Fibroblast of mammary gland (primary cell): ENCODE results near the gene TXNDC16.
A peak's percentile ranks its signal among the peaks of the same experiment; 100 is the strongest.
"Not testable (repeated sequence)": the region's sequence is repeated elsewhere in the genome, so short reads cannot be mapped to it uniquely, and the experiment has no call there.

Experiments
- DNase-seq: peaks from one replicate; pipeline ENCODE4 v3.0.0-alpha.2; 2010; ENCODE audit warnings: low read depth
- H3K4me3 ChIP-seq: 2 replicates; pipeline ENCODE4 v1.5.1; 2011; ENCODE audit warnings: low read depth, mild to moderate bottlenecking, low read length, moderate library complexity; ENCODE audit not compliant: control insufficient read depth
- CTCF ChIP-seq: conservative IDR thresholded peaks from 2 replicates; pipeline ENCODE4 v1.5.1; 2011; ENCODE audit warnings: low read depth, low read length, inconsistent platforms; ENCODE audit not compliant: control insufficient read depth, insufficient read depth

The TXNDC16 gene

GRCh38 chr14:52583544-52583943 lies 31.2 kb upstream of the TXNDC16 start:
- no peak for TF ChIP-seq CTCF
- DNase-seq, result peak; percentile 53
- no peak overlapping the region for H3K4me3 ChIP-seq

- H3K4me3 ChIP-seq, result no peak overlapping the region
- no peak for DNase-seq
- TF ChIP-seq CTCF, result no peak
Observed at GRCh38 chr14:52575858-52576257, 23.6 kb upstream of the TXNDC16 start.

GRCh38 chr14:52568454-52568853 lies 16.1 kb upstream of the TXNDC16 start:
- not testable (repeated sequence) for H3K4me3 ChIP-seq, DNase-seq

- TF ChIP-seq CTCF, result no peak
- DNase-seq, result peak; percentile 83
Observed at GRCh38 chr14:52563120-52563519, 10.8 kb upstream of the TXNDC16 start.

GRCh38 chr14:52558688-52559087 lies 6.4 kb upstream of the TXNDC16 start:
- no peak overlapping the region for H3K4me3 ChIP-seq
- DNase-seq, result no peak
- no peak for TF ChIP-seq CTCF

More at GRCh38 chr14:52563120-52563519, 10.8 kb upstream of the TXNDC16 start:
- no peak overlapping the region for H3K4me3 ChIP-seq

- peak overlapping the region; percentile 58 for H3K4me3 ChIP-seq
- peak; percentile 88 for DNase-seq
- TF ChIP-seq CTCF, result no peak
Observed at GRCh38 chr14:52553671-52554575, 1.6 kb upstream of the TXNDC16 start.

GRCh38 chr14:52553002-52553670 lies 831 bp upstream of the TXNDC16 start:
- TF ChIP-seq CTCF, result no peak
- DNase-seq, result peak; percentile 4
- H3K4me3 ChIP-seq, result peak overlapping the region; percentile 58
